H1 (cell line): ENCODE data around the gene DLEC1.

Experiments
- MAFK ChIP-seq: IDR thresholded peaks from 2 replicates; pipeline ENCODE4 v1.6.1; 2012; ENCODE audit warnings: low read depth, mild to moderate bottlenecking, improper control_type of control experiment, low read length
- RAD21 ChIP-seq, 2 experiments: IDR thresholded peaks in 1 of 2; conservative IDR thresholded peaks in 1 of 2; 2 replicates each; pipeline ENCODE4 v1.6.1; 2011; ENCODE audit warnings: low read depth in 2 of 2, low read length in 2 of 2, improper control_type of control experiment in 1 of 2, inconsistent platforms in 1 of 2, mild to moderate bottlenecking in 1 of 2, moderate library complexity in 1 of 2
- SP4 ChIP-seq: IDR thresholded peaks from 2 replicates; pipeline ENCODE4 v1.6.1; 2012; ENCODE audit warnings: low read length, inconsistent platforms
- YY1 ChIP-seq: IDR thresholded peaks from 2 replicates; pipeline ENCODE4 v1.6.1; 2011; ENCODE audit warnings: low read depth, mild to moderate bottlenecking, low read length
- TF ChIP-seq, protein P1 (sequence below), 3 experiments: IDR thresholded peaks; 1 replicate in 2 of 3; 2 replicates in 1 of 3; pipeline versions ENCODE4 v1.5.1 to v1.6.1; 2011; ENCODE audit warnings: low read length in 3 of 3, mild to moderate bottlenecking in 3 of 3, inconsistent platforms in 2 of 3, low read depth in 1 of 3, moderate library complexity in 1 of 3; ENCODE audit not compliant: insufficient read depth in 1 of 3; ENCODE audit errors: control extremely low read depth in 1 of 3

- TF ChIP-seq RAD21 (IDR thresholded peaks at IDR 0.05 in 1 of 2, conservative IDR thresholded peaks at IDR 0.05 in 1 of 2; ENCODE audit: low read depth in 2 of 2, low read length in 2 of 2) (no peak), MAFK (no peak), YY1 (no peak), SP4 (no peak)
- TF ChIP-seq, protein P1, sequence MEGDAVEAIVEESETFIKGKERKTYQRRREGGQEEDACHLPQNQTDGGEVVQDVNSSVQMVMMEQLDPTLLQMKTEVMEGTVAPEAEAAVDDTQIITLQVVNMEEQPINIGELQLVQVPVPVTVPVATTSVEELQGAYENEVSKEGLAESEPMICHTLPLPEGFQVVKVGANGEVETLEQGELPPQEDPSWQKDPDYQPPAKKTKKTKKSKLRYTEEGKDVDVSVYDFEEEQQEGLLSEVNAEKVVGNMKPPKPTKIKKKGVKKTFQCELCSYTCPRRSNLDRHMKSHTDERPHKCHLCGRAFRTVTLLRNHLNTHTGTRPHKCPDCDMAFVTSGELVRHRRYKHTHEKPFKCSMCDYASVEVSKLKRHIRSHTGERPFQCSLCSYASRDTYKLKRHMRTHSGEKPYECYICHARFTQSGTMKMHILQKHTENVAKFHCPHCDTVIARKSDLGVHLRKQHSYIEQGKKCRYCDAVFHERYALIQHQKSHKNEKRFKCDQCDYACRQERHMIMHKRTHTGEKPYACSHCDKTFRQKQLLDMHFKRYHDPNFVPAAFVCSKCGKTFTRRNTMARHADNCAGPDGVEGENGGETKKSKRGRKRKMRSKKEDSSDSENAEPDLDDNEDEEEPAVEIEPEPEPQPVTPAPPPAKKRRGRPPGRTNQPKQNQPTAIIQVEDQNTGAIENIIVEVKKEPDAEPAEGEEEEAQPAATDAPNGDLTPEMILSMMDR (IDR thresholded peaks at IDR 0.05; ENCODE audit: control extremely low read depth in 1 of 3, insufficient read depth in 1 of 3, low read depth in 1 of 3, low read length in 3 of 3): no peak
These were observed 41.7 kb upstream of the DLEC1 start for GRCh38 chr3:37997342-37997741.
